ENCODE data around the gene NUDT21.

GRCh38 chr16:56417138-56417537, 34.0 kb downstream of the NUDT21 start:
- TF ChIP-seq CTCF (IDR thresholded peaks at IDR 0.05 in 2 of 3, conservative IDR thresholded peaks at IDR 0.05 in 1 of 3; ENCODE audit: control insufficient read depth in 2 of 3, extremely low read depth in 1 of 3, insufficient read depth in 1 of 3, low read depth in 3 of 3, low read length in 3 of 3) (no peak), BRCA1 (IDR thresholded peaks at IDR 0.05; ENCODE audit: low read depth, low read length) (no peak), NRF1 (conservative IDR thresholded peaks at IDR 0.05; ENCODE audit: low read depth, low read length) (no peak), ELK1 (IDR thresholded peaks at IDR 0.05; ENCODE audit: low read depth, low read length) (no peak), YBX1 (IDR thresholded peaks at IDR 0.05) (no peak), EGR1 (IDR thresholded peaks at IDR 0.05; ENCODE audit: borderline replicate concordance in 1 of 2, low read depth in 2 of 2, low read length in 2 of 2) (no peak), CEBPB (IDR thresholded peaks at IDR 0.05; ENCODE audit: borderline replicate concordance in 1 of 2, low read depth in 2 of 2, low read length in 2 of 2) (no peak), GABPA (IDR thresholded peaks at IDR 0.05; ENCODE audit: low read depth) (no peak), MXI1 (IDR thresholded peaks at IDR 0.05; ENCODE audit: low read depth, low read length) (no peak), ZBTB33 (IDR thresholded peaks at IDR 0.05) (no peak), NBN (IDR thresholded peaks at IDR 0.05) (no peak), ZNF24 (IDR thresholded peaks at IDR 0.05) (no peak)

Data from GM12878 (cell line).